ENCODE measurements around the gene FRAT2.

FRAT2 gene, protein sequence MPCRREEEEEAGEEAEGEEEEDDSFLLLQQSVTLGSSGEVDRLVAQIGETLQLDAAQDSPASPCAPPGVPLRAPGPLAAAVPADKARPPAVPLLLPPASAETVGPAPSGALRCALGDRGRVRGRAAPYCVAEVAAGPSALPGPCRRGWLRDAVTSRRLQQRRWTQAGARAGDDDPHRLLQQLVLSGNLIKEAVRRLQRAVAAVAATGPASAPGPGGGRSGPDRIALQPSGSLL

DNA sequence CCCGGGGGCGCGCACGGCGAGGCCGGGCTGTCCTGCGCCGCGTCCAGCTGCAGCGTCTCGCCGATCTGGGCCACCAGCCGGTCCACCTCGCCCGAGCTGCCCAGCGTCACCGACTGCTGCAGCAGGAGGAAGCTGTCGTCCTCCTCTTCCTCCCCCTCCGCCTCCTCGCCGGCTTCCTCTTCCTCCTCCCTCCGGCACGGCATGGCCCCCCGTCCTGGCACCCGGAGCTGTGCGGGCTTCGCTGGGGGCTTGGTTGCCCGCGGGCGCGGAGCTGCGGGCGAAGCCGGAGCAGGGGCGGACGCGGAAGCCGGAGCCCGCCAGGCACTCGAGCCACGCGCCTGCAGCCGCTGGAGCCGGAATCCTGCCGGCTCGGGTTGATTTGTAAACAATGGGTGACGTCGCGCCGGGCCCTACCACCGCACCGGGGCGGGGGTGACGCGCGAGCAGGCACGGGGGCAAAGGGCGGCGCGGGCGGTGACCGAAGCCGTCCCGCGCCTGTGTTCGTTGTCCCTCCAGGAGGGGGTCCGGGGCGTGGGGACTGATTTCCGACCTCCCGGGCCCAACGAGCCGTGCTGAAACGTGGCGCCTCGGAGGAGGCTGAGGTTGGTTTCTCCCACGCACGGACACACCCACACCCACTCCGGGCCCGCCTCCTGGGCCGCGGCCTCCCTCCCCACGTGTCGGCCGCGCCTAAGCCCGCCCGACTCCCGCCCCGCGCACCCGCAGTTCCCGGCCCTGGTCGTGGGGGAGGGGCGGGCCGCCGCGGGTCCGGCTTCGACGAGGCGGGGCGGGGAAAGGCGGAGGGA is at the start of gene FRAT2:
FRAT2 (minus strand) TSS at position 360 of the 806 bp plus-strand sequence; CDS start at position 203, 157 bp downstream.
- peak within 1 kb of the TSS; percentile 88 for H3K4me3 ChIP-seq (ENCODE audit: low read depth, low read length)
- H3K27ac ChIP-seq (ENCODE audit: low read depth, low read length), result peak within 1 kb of the TSS; percentile 89
- H3K4me1 ChIP-seq (ENCODE audit: control insufficient read depth, insufficient read depth, low read length, unreplicated experiment), result peaks cover 12% of the 10 kb centered on the region
- H3K79me2 ChIP-seq (ENCODE audit: control insufficient read depth, insufficient read depth, low read length, unreplicated experiment), result peaks cover 14% of the 10 kb centered on the region
- H2AFZ ChIP-seq (ENCODE audit: low read length, unreplicated experiment), result peak within 1 kb of the TSS; percentile 86
- peaks cover 26% of the 10 kb centered on the region for H3K27me3 ChIP-seq (ENCODE audit: insufficient read depth, low read length)
- no peaks in the 10 kb centered on the region for H3K36me3 ChIP-seq (ENCODE audit: insufficient read depth, low read length)

DNA sequence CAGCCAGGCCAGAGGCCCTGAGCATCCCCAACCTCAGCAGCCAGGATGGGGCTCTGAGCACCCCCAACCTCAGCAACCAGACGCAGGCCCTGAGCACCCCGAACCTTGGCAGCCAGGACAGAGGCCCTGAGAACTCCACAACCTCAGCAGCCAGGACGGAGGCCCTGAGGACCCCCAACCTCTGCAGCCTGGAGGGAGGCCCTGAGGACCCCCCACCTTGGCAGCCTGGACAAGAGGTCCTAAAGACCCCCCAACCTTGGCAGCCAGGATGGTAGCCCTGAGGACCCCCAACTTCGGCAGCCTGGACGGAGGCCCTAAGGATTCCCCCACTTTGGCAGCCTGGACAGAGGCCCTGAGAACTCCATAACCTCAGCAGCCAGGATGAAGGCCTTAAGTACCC is 49.6 kb upstream of the FRAT2 start:
- Histone ChIP-seq H3K27ac (ENCODE audit: low read depth, low read length) (no peak overlapping the region), H3K79me2 (ENCODE audit: control insufficient read depth, insufficient read depth, low read length, unreplicated experiment) (no peaks in the 10 kb centered on the region), H2AFZ (ENCODE audit: low read length, unreplicated experiment) (no peak overlapping the region), H3K4me3 (ENCODE audit: low read depth, low read length) (no peak overlapping the region), H3K27me3 (ENCODE audit: insufficient read depth, low read length) (no peaks in the 10 kb centered on the region), H3K4me1 (ENCODE audit: control insufficient read depth, insufficient read depth, low read length, unreplicated experiment) (no peaks in the 10 kb centered on the region), H3K36me3 (ENCODE audit: insufficient read depth, low read length) (peaks cover 6% of the 10 kb centered on the region; the same call in 1 of the 2 replicates)

DNA sequence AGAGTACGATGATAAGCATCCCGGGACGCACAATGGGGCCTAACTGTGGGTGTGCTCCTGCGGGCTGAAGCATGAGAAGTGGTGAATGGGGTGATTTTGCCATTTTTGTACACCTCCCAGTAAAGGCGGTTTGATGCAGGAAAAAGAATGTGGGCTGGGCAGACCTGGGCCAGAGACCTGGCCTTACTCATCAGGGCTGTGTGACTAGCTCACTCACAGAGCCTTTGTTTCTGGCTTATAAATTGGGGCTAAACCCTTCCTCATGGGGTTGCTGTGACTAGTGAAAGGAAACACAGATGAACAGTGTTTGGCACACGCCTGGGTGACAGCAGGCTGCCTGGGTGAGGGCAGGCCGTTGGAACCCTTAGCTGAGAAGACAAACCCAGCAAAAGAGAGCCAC is 48.6 kb upstream of the FRAT2 start:
- H3K36me3 ChIP-seq (ENCODE audit: insufficient read depth, low read length), result peaks cover 4% of the 10 kb centered on the region; the same call in 1 of the 2 replicates
- H3K79me2 ChIP-seq (ENCODE audit: control insufficient read depth, insufficient read depth, low read length, unreplicated experiment), result no peaks in the 10 kb centered on the region
- H3K4me1 ChIP-seq (ENCODE audit: control insufficient read depth, insufficient read depth, low read length, unreplicated experiment), result no peaks in the 10 kb centered on the region
- no peak overlapping the region for H3K4me3 ChIP-seq (ENCODE audit: low read depth, low read length)
- H2AFZ ChIP-seq (ENCODE audit: low read length, unreplicated experiment), result no peak overlapping the region
- no peak overlapping the region for H3K27ac ChIP-seq (ENCODE audit: low read depth, low read length)
- H3K27me3 ChIP-seq (ENCODE audit: insufficient read depth, low read length), result no peaks in the 10 kb centered on the region

DNA sequence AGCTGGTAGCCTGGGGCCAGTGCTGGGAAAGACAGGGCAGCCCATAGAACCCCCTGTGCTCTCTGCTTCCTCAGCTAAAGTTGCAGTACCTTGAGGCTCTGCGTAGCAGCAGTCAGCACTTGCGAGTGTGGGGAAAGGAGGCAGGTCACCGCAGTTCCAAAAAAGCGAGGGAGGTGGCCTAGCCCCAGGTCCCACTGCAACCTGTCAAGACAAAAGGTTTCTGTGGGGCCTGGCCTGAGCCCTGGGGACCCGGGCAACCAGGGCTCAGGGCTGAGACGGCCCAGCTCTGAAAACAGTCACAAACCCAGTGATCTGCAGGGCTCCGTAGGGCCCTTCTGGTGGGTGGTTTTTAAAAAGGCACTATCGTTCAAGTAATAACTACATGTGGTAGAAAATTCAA is 47.1 kb upstream of the FRAT2 start:
- Histone ChIP-seq H3K4me3 (ENCODE audit: low read depth, low read length) (no peak overlapping the region), H3K79me2 (ENCODE audit: control insufficient read depth, insufficient read depth, low read length, unreplicated experiment) (no peaks in the 10 kb centered on the region), H3K4me1 (ENCODE audit: control insufficient read depth, insufficient read depth, low read length, unreplicated experiment) (no peaks in the 10 kb centered on the region), H3K27ac (ENCODE audit: low read depth, low read length) (no peak overlapping the region), H3K27me3 (ENCODE audit: insufficient read depth, low read length) (no peaks in the 10 kb centered on the region), H2AFZ (ENCODE audit: low read length, unreplicated experiment) (no peak overlapping the region), H3K36me3 (ENCODE audit: insufficient read depth, low read length) (peaks cover 5% of the 10 kb centered on the region; the same call in 1 of the 2 replicates)

DNA sequence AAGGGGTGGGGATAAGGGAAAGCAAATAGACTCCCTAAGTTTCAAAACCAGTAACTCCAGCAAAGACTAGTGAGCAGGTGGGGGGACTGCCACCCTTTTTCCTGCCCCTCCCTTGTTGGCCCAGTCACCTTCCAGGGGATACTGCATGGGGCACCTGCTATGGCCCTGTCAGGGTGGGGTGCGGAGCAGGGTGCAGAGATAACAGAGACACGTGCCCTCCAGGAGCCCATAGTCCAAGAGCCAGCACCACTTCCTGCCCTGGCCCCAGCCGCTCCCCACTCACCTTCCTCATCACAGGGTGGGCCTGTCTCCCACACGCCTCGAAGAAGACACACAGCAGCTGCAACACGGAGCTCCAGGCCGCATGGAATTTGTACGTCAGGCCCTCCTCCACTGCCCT is 46.0 kb upstream of the FRAT2 start:
- Histone ChIP-seq H3K27ac (ENCODE audit: low read depth, low read length) (no peak overlapping the region), H2AFZ (ENCODE audit: low read length, unreplicated experiment) (no peak overlapping the region), H3K36me3 (ENCODE audit: insufficient read depth, low read length) (peaks cover 5% of the 10 kb centered on the region; the same call in 1 of the 2 replicates), H3K4me1 (ENCODE audit: control insufficient read depth, insufficient read depth, low read length, unreplicated experiment) (no peaks in the 10 kb centered on the region), H3K27me3 (ENCODE audit: insufficient read depth, low read length) (no peaks in the 10 kb centered on the region), H3K4me3 (ENCODE audit: low read depth, low read length) (no peak overlapping the region), H3K79me2 (ENCODE audit: control insufficient read depth, insufficient read depth, low read length, unreplicated experiment) (no peaks in the 10 kb centered on the region)

DNA sequence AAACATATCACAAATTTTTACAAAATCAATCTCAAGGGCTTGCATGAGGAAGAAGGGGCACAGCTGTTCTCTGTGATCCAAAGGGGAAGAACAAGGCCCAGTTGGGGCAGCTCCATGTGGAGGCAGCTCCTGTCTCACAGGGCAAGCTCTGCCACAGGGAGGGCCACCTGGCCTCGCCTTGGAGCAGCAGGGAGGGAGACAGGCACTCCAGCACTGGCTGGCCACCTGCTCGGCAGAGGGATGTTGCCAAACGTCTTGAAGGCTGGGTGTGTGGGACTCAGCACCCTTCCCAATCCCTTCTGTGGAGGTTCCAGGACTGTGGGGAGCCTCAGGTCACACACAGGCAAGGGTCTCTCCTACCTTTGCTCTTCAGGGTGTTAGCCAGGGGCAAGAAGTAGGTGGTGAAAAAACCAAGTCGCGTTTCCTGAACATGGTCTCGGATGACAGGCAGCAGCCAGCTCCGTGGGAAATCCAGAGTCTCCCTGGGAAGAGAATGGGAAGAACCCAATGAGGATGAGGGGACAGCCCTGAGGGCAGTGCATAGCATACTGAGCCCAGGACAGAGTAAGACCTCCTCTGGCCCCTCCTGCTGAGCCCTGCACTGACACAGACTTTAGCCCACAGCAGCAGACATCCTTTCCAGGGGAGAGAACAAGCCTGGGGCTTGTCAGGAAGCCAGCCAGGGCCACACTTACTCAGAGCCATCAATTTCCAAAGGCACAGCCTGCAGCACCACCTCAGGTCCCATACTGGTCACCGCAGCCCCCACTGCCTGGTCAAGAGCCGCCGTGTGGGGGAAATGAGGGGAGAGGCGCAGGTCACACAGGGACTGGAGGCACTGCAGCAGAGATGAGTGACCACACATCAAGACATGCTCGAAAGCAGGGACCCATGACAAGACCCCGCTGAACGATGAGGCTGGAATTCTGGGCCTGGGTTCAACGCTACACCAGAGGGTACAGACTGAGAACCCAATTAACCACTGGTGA is 44.7 kb upstream of the FRAT2 start:
- no peak overlapping the region for H2AFZ ChIP-seq (ENCODE audit: low read length, unreplicated experiment)
- no peaks in the 10 kb centered on the region for H3K4me1 ChIP-seq (ENCODE audit: control insufficient read depth, insufficient read depth, low read length, unreplicated experiment)
- H3K36me3 ChIP-seq (ENCODE audit: insufficient read depth, low read length), result peaks cover 5% of the 10 kb centered on the region; the same call in 1 of the 2 replicates
- H3K79me2 ChIP-seq (ENCODE audit: control insufficient read depth, insufficient read depth, low read length, unreplicated experiment), result no peaks in the 10 kb centered on the region
- H3K27me3 ChIP-seq (ENCODE audit: insufficient read depth, low read length), result no peaks in the 10 kb centered on the region
- no peak overlapping the region for H3K27ac ChIP-seq (ENCODE audit: low read depth, low read length)
- H3K4me3 ChIP-seq (ENCODE audit: low read depth, low read length), result no peak overlapping the region

DNA sequence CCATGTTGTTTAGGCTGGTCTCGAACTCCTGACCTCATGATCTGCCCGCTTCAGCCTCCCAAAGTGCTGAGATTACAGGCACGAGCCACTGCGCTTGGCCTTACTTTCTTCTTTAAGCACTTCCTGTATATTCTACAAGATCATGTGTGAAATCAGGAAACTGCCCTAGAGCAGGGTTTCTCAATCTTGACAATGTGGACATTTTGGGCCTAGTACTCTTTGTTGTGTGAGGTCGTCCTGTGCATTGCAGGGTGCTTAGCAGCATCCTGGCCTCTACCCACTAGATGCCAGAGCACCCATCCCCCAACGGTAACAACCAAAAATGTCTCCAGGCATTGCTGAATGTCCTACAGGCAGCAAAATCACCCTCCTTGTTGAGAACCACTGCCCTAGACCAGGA is 41.9 kb upstream of the FRAT2 start:
- Histone ChIP-seq H3K27me3 (ENCODE audit: insufficient read depth, low read length) (no peaks in the 10 kb centered on the region), H3K27ac (ENCODE audit: low read depth, low read length) (no peak overlapping the region), H3K4me1 (ENCODE audit: control insufficient read depth, insufficient read depth, low read length, unreplicated experiment) (no peaks in the 10 kb centered on the region), H3K4me3 (ENCODE audit: low read depth, low read length) (no peak overlapping the region), H3K36me3 (ENCODE audit: insufficient read depth, low read length) (peaks cover 5% of the 10 kb centered on the region; the same call in 1 of the 2 replicates), H2AFZ (ENCODE audit: low read length, unreplicated experiment) (no peak overlapping the region), H3K79me2 (ENCODE audit: control insufficient read depth, insufficient read depth, low read length, unreplicated experiment) (no peaks in the 10 kb centered on the region)

DNA sequence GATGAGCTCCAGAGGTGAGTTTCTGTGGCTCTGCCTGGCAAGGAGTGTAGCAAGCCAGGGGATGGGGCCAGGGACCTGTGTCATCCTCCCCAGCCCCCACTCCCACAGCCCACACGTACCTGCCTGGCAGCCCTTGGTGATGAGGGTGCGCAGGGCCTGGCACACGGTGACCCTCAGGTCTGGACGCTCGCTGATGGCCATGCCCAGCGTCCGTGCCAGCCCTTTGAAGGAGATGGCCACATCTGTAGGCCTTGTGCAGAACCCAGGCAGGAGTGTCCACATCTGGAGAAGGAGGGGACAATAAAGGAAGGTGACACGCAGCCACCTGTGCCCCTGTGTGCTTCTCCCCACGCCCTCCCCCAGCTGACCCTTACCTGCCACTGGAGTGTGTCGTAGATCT is 38.9 kb upstream of the FRAT2 start:
- no peak overlapping the region for H3K27ac ChIP-seq (ENCODE audit: low read depth, low read length)
- H3K27me3 ChIP-seq (ENCODE audit: insufficient read depth, low read length), result no peaks in the 10 kb centered on the region
- no peak overlapping the region for H2AFZ ChIP-seq (ENCODE audit: low read length, unreplicated experiment)
- H3K79me2 ChIP-seq (ENCODE audit: control insufficient read depth, insufficient read depth, low read length, unreplicated experiment), result no peaks in the 10 kb centered on the region
- H3K4me1 ChIP-seq (ENCODE audit: control insufficient read depth, insufficient read depth, low read length, unreplicated experiment), result no peaks in the 10 kb centered on the region
- H3K36me3 ChIP-seq (ENCODE audit: insufficient read depth, low read length), result peaks cover 5% of the 10 kb centered on the region; the same call in 1 of the 2 replicates
- H3K4me3 ChIP-seq (ENCODE audit: low read depth, low read length), result no peak overlapping the region

DNA sequence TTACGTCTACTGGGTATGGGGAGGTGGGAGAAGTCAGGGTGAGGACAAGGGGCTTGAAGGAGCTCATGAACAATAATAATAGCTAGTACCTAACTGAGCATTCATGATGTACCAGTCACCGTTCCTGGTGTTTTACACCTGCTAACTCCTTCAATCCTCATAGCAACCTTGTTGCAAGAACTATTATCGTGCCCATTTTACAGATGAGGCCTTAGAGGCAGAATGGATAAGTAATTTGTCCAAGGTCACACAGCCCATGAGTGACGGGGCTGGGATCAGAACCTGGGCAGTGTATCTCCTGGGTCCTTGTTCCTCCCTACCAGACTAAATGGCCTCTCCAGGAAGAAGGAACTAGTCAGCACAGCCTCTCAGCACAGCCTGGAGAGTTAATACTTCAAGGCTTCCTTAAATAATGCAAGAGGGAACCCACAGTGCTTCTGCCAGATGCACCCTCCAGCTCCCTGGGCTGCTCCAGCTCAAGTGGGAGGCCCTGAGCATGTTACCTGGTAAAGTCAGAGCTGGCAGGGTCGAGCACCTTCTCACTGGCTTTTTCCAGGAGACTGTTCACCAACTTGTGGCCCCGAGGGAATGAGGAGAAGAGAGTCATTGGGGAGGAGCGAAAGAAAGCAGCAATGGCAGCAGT is 37.8 kb upstream of the FRAT2 start:
- Histone ChIP-seq H3K36me3 (ENCODE audit: insufficient read depth, low read length) (no peaks in the 10 kb centered on the region; the same call in 1 of the 2 replicates), H3K4me1 (ENCODE audit: control insufficient read depth, insufficient read depth, low read length, unreplicated experiment) (no peaks in the 10 kb centered on the region), H3K27me3 (ENCODE audit: insufficient read depth, low read length) (no peaks in the 10 kb centered on the region), H3K27ac (ENCODE audit: low read depth, low read length) (no peak overlapping the region), H3K79me2 (ENCODE audit: control insufficient read depth, insufficient read depth, low read length, unreplicated experiment) (no peaks in the 10 kb centered on the region), H3K4me3 (ENCODE audit: low read depth, low read length) (no peak overlapping the region), H2AFZ (ENCODE audit: low read length, unreplicated experiment) (no peak overlapping the region)

DNA sequence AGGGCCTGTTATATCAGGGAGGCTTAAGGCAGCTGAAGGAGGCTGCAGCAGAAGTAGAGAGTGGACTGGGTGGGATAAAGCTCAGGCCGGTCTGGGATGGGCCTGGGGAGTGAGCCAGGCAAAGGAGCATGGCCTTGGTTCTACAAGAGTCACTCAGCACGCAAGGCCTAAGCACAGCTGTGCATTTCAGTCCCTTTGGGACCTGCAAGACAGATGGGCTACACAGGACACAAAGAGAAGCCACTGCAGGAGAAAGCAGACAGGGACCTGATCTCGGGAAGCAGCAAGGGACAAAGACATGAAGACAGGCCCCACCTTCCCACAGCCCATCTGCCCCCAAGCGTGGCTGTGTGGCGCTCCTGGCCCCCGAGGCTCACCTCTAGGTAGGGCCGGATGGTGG is 37.2 kb upstream of the FRAT2 start:
- H2AFZ ChIP-seq (ENCODE audit: low read length, unreplicated experiment), result no peak overlapping the region
- no peaks in the 10 kb centered on the region for H3K79me2 ChIP-seq (ENCODE audit: control insufficient read depth, insufficient read depth, low read length, unreplicated experiment)
- H3K4me1 ChIP-seq (ENCODE audit: control insufficient read depth, insufficient read depth, low read length, unreplicated experiment), result no peaks in the 10 kb centered on the region
- no peaks in the 10 kb centered on the region; the same call in 1 of the 2 replicates for H3K36me3 ChIP-seq (ENCODE audit: insufficient read depth, low read length)
- no peak overlapping the region for H3K27ac ChIP-seq (ENCODE audit: low read depth, low read length)
- no peak overlapping the region for H3K4me3 ChIP-seq (ENCODE audit: low read depth, low read length)
- no peaks in the 10 kb centered on the region for H3K27me3 ChIP-seq (ENCODE audit: insufficient read depth, low read length)

All from ACC112 (cell line).